Pancreas (tissue), 10 donors: Measurements from ENCODE around the gene NXPH4. TPM values are rescaled to one million over a fixed set of nuclear protein-coding genes. Genes with fewer than 3 reads are reported as not detected.
A peak's percentile ranks its signal among the peaks of the same experiment; 100 is the strongest.

Experiments used
- ATAC-seq, 4 donors: fragments of 200-7000 bp; cut with Tn5 transposase; one replicate each; pipeline versions ENCODE4 v1.8.0 to v1.9.1; 2020; ENCODE audit warnings: mild to moderate bottlenecking in 4 of 4, moderate library complexity in 4 of 4
- DNase-seq, 6 donors: peaks; one replicate each; pipeline ENCODE4 v3.0.0-alpha.2; 2020
- FAIRE-seq: peaks from 2 replicates; lab custom pipeline; 2012; peaks lifted over from hg19 to GRCh38; lab: Jason Lieb, UNC
- H3K27ac ChIP-seq, 4 donors: fragments of 200-600 bp; sonication (generic); 1 replicate in 3 of 4; 2 replicates in 1 of 4; pipeline versions ENCODE4 v1.5.0 to v1.8.0; 2020
- H3K27me3 ChIP-seq, 4 donors: fragments of 200-600 bp; one replicate each; pipeline ENCODE4 v1.8.0; 2021
- H3K36me3 ChIP-seq, 3 donors: fragments of 200-600 bp; sonication (generic) in 1 of 3; one replicate each; pipeline versions ENCODE4 v1.5.0 to v1.8.0; 2020 to 2021
- H3K4me1 ChIP-seq, 3 donors: fragments of 200-600 bp; one replicate each; pipeline ENCODE4 v1.8.0; 2021
- H3K4me3 ChIP-seq, 4 donors: fragments of 200-600 bp; sonication (generic) in 2 of 4; one replicate each; pipeline versions ENCODE4 v1.5.0 to v1.8.0; 2020 to 2021
- H3K9me3 ChIP-seq, 4 donors: fragments of 200-600 bp; one replicate each; pipeline ENCODE4 v1.8.0; 2021
- WGBS, 2 donors: extraction: QIAGEN DNeasy Blood & Tissue Kit; methylation state at CpG; one replicate each; pipeline ENCODE4 v1.1.7; 2013; 5-methylcytosine and 5-hydroxymethylcytosine counted together
- intact Hi-C, 3 donors: fragments of 100-400 bp; cut with DNase I; formaldehyde crosslinking; loops; one replicate each; pipeline versions ENCODE4 v1.11.1 to v1.14.2; 2022
- polyA plus RNA-seq, 2 donors: library from polyadenylated mRNA; stranded (reverse); fragments of 200-250 nt; gene quantifications; one replicate each; pipeline ENCODE4 v1.2.3, GENCODE V29; 2013
- total RNA-seq, 6 donors: library from RNA; stranded (reverse); fragmentation: NEBNext Ultra II Directional in 4 of 6; extraction: Animal tissue kit (Norgen Biotek cat#: 25700) in 4 of 6; gene quantifications; one replicate each; pipeline versions ENCODE4 v1.2.1 to v1.2.4, GENCODE V29; 2021 to 2023
- TF ChIP-seq, protein P1 (sequence below), 4 donors: fragments of 200-600 bp; sonication (generic) in 3 of 4; IDR thresholded peaks; one replicate each; pipeline versions ENCODE4 v1.5.0 to v1.8.0; 2021; ENCODE audit warnings: antibody characterized with exemption in 4 of 4
- donor health status: healthy with polysubstance abuse.
- donor health status: DM: no; HTN: no; CAD: no; lungs with moderate emphysema.
- donor health status: DM: no; HTN: no; CAD: no.
- donor health status: control.
- donor health status: control.
- donor health status: Bipolar disorder and iron deficiency.
- donor health status: DM: yes; HTN: yes; CAD: no.
- donor health status: DM: no; HTN: no; CAD: no.
- donor health status: DM: no; HTN: no; CAD: no.
- donor health status: DM: yes; HTN: yes; CAD: no.

Gene NXPH4
- total and polyA plus RNA-seq, 8 donors: 0.28 to 3.3 (median 0.79) TPM

GRCh38 chr12:57214398-57214781 is 2.2 kb upstream of the NXPH4 start:
- DNase-seq (peak in 5 of 6 donors; percentile 45 to 77 (median 67)), FAIRE-seq (no peak), ATAC-seq (peak; percentile 71 to 80 (median 77))
- WGBS, 2 donors: 3% methylated on average over 14 of the region's 14 CpGs
- Histone ChIP-seq H3K27ac (no peak overlapping the region), H3K9me3 (no peaks in the 10 kb centered on the region), H3K36me3 (no peaks in the 10 kb centered on the region), H3K27me3 (no peaks in the 10 kb centered on the region), H3K4me1 (peaks cover 0 to 15% (median 8%) of the 10 kb centered on the region in 3 donors), H3K4me3 (no peak overlapping the region)
- intact Hi-C loops: loop anchor here in 1 of 3 donors (5.0 to 10.0 kb wide), 2 partner anchors 33 to 240 kb away; partner anchors contain the start of genes GLI1 and INHBE
- TF ChIP-seq, protein P1, sequence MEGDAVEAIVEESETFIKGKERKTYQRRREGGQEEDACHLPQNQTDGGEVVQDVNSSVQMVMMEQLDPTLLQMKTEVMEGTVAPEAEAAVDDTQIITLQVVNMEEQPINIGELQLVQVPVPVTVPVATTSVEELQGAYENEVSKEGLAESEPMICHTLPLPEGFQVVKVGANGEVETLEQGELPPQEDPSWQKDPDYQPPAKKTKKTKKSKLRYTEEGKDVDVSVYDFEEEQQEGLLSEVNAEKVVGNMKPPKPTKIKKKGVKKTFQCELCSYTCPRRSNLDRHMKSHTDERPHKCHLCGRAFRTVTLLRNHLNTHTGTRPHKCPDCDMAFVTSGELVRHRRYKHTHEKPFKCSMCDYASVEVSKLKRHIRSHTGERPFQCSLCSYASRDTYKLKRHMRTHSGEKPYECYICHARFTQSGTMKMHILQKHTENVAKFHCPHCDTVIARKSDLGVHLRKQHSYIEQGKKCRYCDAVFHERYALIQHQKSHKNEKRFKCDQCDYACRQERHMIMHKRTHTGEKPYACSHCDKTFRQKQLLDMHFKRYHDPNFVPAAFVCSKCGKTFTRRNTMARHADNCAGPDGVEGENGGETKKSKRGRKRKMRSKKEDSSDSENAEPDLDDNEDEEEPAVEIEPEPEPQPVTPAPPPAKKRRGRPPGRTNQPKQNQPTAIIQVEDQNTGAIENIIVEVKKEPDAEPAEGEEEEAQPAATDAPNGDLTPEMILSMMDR (IDR thresholded peaks at IDR 0.05): peak; percentile 44 to 62 (median 58)

GRCh38 chr12:57215065-57215464 is 1.5 kb upstream of the NXPH4 start:
- Histone ChIP-seq H3K9me3 (no peaks in the 10 kb centered on the region), H3K36me3 (no peaks in the 10 kb centered on the region), H3K4me1 (peaks cover 0 to 15% (median 8%) of the 10 kb centered on the region in 3 donors), H3K4me3 (no peak overlapping the region), H3K27ac (no peak overlapping the region), H3K27me3 (no peaks in the 10 kb centered on the region)
- DNase-seq (no peak), ATAC-seq (no peak), FAIRE-seq (no peak)
- intact Hi-C loops: loop anchor here in 1 of 3 donors (10.0 kb wide), 1 partner anchor 240 kb away; the partner anchor contains the start of genes GLI1 and INHBE
- WGBS, 2 donors: 30 to 39% methylated on average over 11 of the region's 11 CpGs
- TF ChIP-seq, protein P1 (IDR thresholded peaks at IDR 0.05): no peak

- peak overlapping the region in 1 of 4 donors; percentile 59 for H3K4me3 ChIP-seq
- no peaks in the 10 kb centered on the region for H3K36me3 ChIP-seq
- H3K4me1 ChIP-seq: peaks cover 0 to 15% (median 8%) of the 10 kb centered on the region in 3 donors
- no peaks in the 10 kb centered on the region for H3K9me3 ChIP-seq
- peak in 1 of 4 donors; percentile 21 for ATAC-seq
- H3K27me3 ChIP-seq: no peaks in the 10 kb centered on the region
- no peak overlapping the region for H3K27ac ChIP-seq
- intact Hi-C loops: loop anchor here in 1 of 3 donors (10.0 kb wide), 1 partner anchor 239 kb away; the partner anchor contains the start of genes GLI1 and INHBE
- FAIRE-seq: no peak
- DNase-seq: no peak
- WGBS, 2 donors: 22 to 30% methylated on average over 7 of the region's 7 CpGs
- TF ChIP-seq, protein P1 (IDR thresholded peaks at IDR 0.05): no peak
Measured at GRCh38 chr12:57215668-57216013, 953 bp upstream of the NXPH4 start.

- no peak for FAIRE-seq
- TF ChIP-seq, protein P1 (IDR thresholded peaks at IDR 0.05): no peak
- DNase-seq: no peak
- Histone ChIP-seq H3K4me3 (peak overlapping the region in 2 of 4 donors; percentile 47 to 59), H3K4me1 (peaks cover 0 to 15% (median 8%) of the 10 kb centered on the region in 3 donors), H3K27ac (no peak overlapping the region), H3K27me3 (peaks cover 0 to 6% (median 0%) of the 10 kb centered on the region in 4 donors), H3K9me3 (no peaks in the 10 kb centered on the region), H3K36me3 (no peaks in the 10 kb centered on the region)
- intact Hi-C loops: loop anchor here in 1 of 3 donors (10.0 kb wide), 1 partner anchor 238 kb away; the partner anchor contains the start of genes GLI1 and INHBE
- no peak for ATAC-seq
- WGBS, 2 donors: 3% methylated on average over 54 to 63 of the region's 63 CpGs
Measured at GRCh38 chr12:57216921-57217879, 606 bp downstream of the NXPH4 start.
